Activated naive CD8-positive, alpha-beta T cell treated with anti-CD3 and anti-CD28 coated beads for 36 hours (primary cell): ENCODE measurements around the gene NUTM2G. TPM values are rescaled to one million over a fixed set of nuclear protein-coding genes. Genes with fewer than 3 reads are reported as not detected.

Experiments used
- total RNA-seq, 2 experiments: library from RNA; stranded (reverse); gene quantifications; one replicate each; pipeline ENCODE4 v1.2.3, GENCODE V29; 2021

Gene NUTM2G
- total RNA-seq, 2 experiments from 2014 or later, result not detected

Other genes with a start within 250 kb of the NUTM2G start
- gene ZNF510, start 150.8 kb upstream of the NUTM2G start, total RNA-seq, result 1 to 10 TPM; 8.4 to 9.0 TPM
- 1 to 10 TPM; 2.5 to 4.0 TPM for gene ZNF782, start 74.3 kb upstream of the NUTM2G start, total RNA-seq
- under 1 TPM; 0.20 to 0.31 TPM for gene CTSV, start 110.3 kb downstream of the NUTM2G start, total RNA-seq